HCT116 (cell line): ENCODE measurements around the gene SCYGR7. TPM values are rescaled to one million over a fixed set of nuclear protein-coding genes. Genes with fewer than 3 reads are reported as not detected.

ENCODE experiments used
- ATAC-seq: fragments of 200-7000 bp; cut with Tn5 transposase; 2 replicates; pipeline ENCODE4 v1.9.1; 2020; ENCODE audit warnings: mild to moderate bottlenecking, moderate library complexity
- BruUV-seq: library from RNA; stranded (reverse); fragments of 400-500 nt; replicated peaks from 2 replicates; lab custom pipeline; 2021; lab: Mats Ljungman, UMichigan
- CTCF ChIA-PET: fragments of 300-600 bp; sonication (Branson Sonifier 250); formaldehyde crosslinking; loops from one replicate; lab custom pipeline; 2021; ENCODE audit warnings: antibody characterized with exemption; lab: Charles Lee
- POLR2A ChIA-PET: fragments of 300-600, 350-600 bp; sonication (Branson Sonifier 250); formaldehyde crosslinking; loops from one replicate; lab custom pipeline; 2021; ENCODE audit warnings: antibody characterized with exemption; lab: Charles Lee
- RAD21 ChIA-PET, 2 experiments: fragments of 300-600 bp; sonication (Branson Sonifier 250); formaldehyde crosslinking; loops; one replicate each; lab custom pipeline; 2023; ENCODE audit warnings: low total read pairs in 2 of 2; ENCODE audit not compliant: uncharacterized antibody in 2 of 2, unreplicated experiment in 2 of 2, low non-redundant PET in 1 of 2; lab: Charles Lee
- DNase-seq: peaks from one replicate; pipeline ENCODE4 v3.0.0-alpha.2; 2010; ENCODE audit warnings: low read depth, low spot score
- H2AFZ ChIP-seq: fragments of 200-600 bp; shearing (Covaris generic), sonication (generic); 2 replicates; pipeline ENCODE4 v1.6.1; 2017; ENCODE audit warnings: low read depth, mixed run types, mixed read lengths, antibody characterized with exemption, low read length; ENCODE audit not compliant: poor library complexity, severe bottlenecking
- H3K27ac ChIP-seq: 2 replicates; pipeline ENCODE4 v1.5.1; 2012; ENCODE audit warnings: low read depth, low read length
- H3K27me3 ChIP-seq: fragments of 200-600 bp; sonication (generic); 2 replicates; pipeline ENCODE4 v1.6.1; 2016; ENCODE audit warnings: mixed run types, low read length, mixed read lengths; ENCODE audit not compliant: insufficient read depth
- H3K36me3 ChIP-seq, 2 experiments: fragments of 200-500 bp in 1 of 2; fragments of 200-600 bp in 1 of 2; sonication (Bioruptor generic) in 1 of 2; sonication (generic) in 1 of 2; 2 replicates each; pipeline versions ENCODE4 v1.5.1 to v1.6.1; 2014 to 2016; ENCODE audit warnings: low read length in 2 of 2, inconsistent platforms in 1 of 2, mixed read lengths in 1 of 2, mixed run types in 1 of 2; ENCODE audit not compliant: insufficient read depth in 2 of 2, control insufficient read depth in 1 of 2
- H3K4me1 ChIP-seq, 2 experiments: fragments of 200-600 bp in 1 of 2; sonication (generic) in 1 of 2; 2 replicates each; pipeline versions ENCODE4 v1.5.1 to v1.6.1; 2012 to 2017; ENCODE audit warnings: low read length in 2 of 2, inconsistent platforms in 1 of 2, mild to moderate bottlenecking in 1 of 2, mixed read lengths in 1 of 2, mixed run types in 1 of 2, moderate library complexity in 1 of 2; ENCODE audit not compliant: insufficient read depth in 2 of 2, control insufficient read depth in 1 of 2
- H3K4me2 ChIP-seq: fragments of 200-600 bp; sonication (generic); 2 replicates; pipeline ENCODE4 v1.6.1; 2017; ENCODE audit warnings: mixed run types, low read length, mixed read lengths
- H3K4me3 ChIP-seq, 2 experiments: fragments of 200-600 bp in 1 of 2; sonication (generic) in 1 of 2; replicated peaks in 1 of 2; 2 replicates each; pipeline ENCODE4 v1.5.1; 2011 to 2016; ENCODE audit warnings: low read length in 2 of 2, control low read depth in 1 of 2, low read depth in 1 of 2, mild to moderate bottlenecking in 1 of 2, mixed read lengths in 1 of 2, mixed run types in 1 of 2
- H3K79me2 ChIP-seq: fragments of 200-600 bp; sonication (generic); 2 replicates; pipeline ENCODE4 v1.6.1; 2017; ENCODE audit warnings: mild to moderate bottlenecking, mixed run types, low read length, moderate library complexity, mixed read lengths; ENCODE audit not compliant: insufficient read depth
- H3K9ac ChIP-seq: fragments of 200-600 bp; sonication (generic); 2 replicates; pipeline ENCODE4 v1.6.1; 2016; ENCODE audit warnings: low read length, mixed read lengths
- H3K9me2 ChIP-seq: fragments of 200-600 bp; sonication (generic), shearing (Covaris generic); 2 replicates; pipeline ENCODE4 v1.6.1; 2017; ENCODE audit warnings: mixed run types, mild to moderate bottlenecking, moderate library complexity; ENCODE audit not compliant: insufficient read depth
- H3K9me3 ChIP-seq, 2 experiments: fragments of 200-500 bp in 1 of 2; fragments of 200-600 bp in 1 of 2; sonication (Bioruptor generic) in 1 of 2; sonication (generic) in 1 of 2; 2 replicates each; pipeline ENCODE4 v1.6.1; 2014 to 2017; ENCODE audit warnings: low read length in 2 of 2, mixed read lengths in 2 of 2, inconsistent platforms in 1 of 2, low read depth in 1 of 2, mild to moderate bottlenecking in 1 of 2, mixed run types in 1 of 2, moderate library complexity in 1 of 2; ENCODE audit not compliant: control insufficient read depth in 1 of 2, insufficient read depth in 1 of 2
- H4K20me1 ChIP-seq: fragments of 200-600 bp; sonication (generic), shearing (Covaris generic); 2 replicates; pipeline ENCODE4 v1.6.1; 2017; ENCODE audit warnings: mixed run types, mild to moderate bottlenecking, moderate library complexity; ENCODE audit not compliant: insufficient read depth
- CEBPB ChIP-seq: IDR thresholded peaks from 2 replicates; pipeline ENCODE4 v1.6.1; 2012; ENCODE audit warnings: low read depth
- EGR1 ChIP-seq: IDR thresholded peaks from 2 replicates; pipeline ENCODE4 v1.6.1; 2012; ENCODE audit warnings: low read depth
- EZH2phosphoT487 ChIP-seq: fragments of 200-600 bp; IDR thresholded peaks from 2 replicates; pipeline ENCODE4 v1.6.1; 2018; ENCODE audit warnings: antibody characterized with exemption, borderline replicate concordance
- FOSL1 ChIP-seq: IDR thresholded peaks from 2 replicates; pipeline ENCODE4 v1.6.1; 2012; ENCODE audit warnings: low read depth
- MAX ChIP-seq: IDR thresholded peaks from 2 replicates; pipeline ENCODE4 v1.6.1; 2012
- POLR2A ChIP-seq: IDR thresholded peaks from 2 replicates; pipeline ENCODE4 v1.7.0; 2011; ENCODE audit warnings: borderline replicate concordance; ENCODE audit not compliant: insufficient read depth, insufficient read length; ENCODE audit errors: extremely low read depth
- POLR2AphosphoS5 ChIP-seq: IDR thresholded peaks from 2 replicates; pipeline ENCODE4 v1.6.1; 2011; ENCODE audit warnings: mild to moderate bottlenecking, low read depth, low read length, moderate library complexity
- REST ChIP-seq: IDR thresholded peaks from 2 replicates; pipeline ENCODE4 v1.6.1; 2012; ENCODE audit warnings: low read depth
- SP1 ChIP-seq: IDR thresholded peaks from 2 replicates; pipeline ENCODE4 v1.6.1; 2012; ENCODE audit warnings: low read depth
- SRF ChIP-seq: IDR thresholded peaks from 2 replicates; pipeline ENCODE4 v1.6.1; 2012; ENCODE audit warnings: low read depth
- TCF7L2 ChIP-seq: IDR thresholded peaks from 2 replicates; pipeline ENCODE4 v1.7.0; 2011; ENCODE audit warnings: borderline replicate concordance, inconsistent platforms; ENCODE audit not compliant: insufficient read depth, insufficient read length; ENCODE audit errors: extremely low read depth
- YY1 ChIP-seq: IDR thresholded peaks from 2 replicates; pipeline ENCODE4 v1.6.1; 2011; ENCODE audit warnings: low read length, low read depth, moderate library complexity, mild to moderate bottlenecking; ENCODE audit not compliant: insufficient replicate concordance; ENCODE audit errors: extremely low read depth
- ZFX ChIP-seq: fragments of 450-650 bp; IDR thresholded peaks from 2 replicates; pipeline ENCODE4 v1.6.1; 2017
- intact Hi-C: fragments of 100-400 bp; cut with micrococcal nuclease; formaldehyde crosslinking; loops from 2 replicates; pipeline ENCODE4 v1.10.0; 2022
- total RNA-seq: library from RNA; stranded (reverse); gene quantifications from one replicate; pipeline ENCODE4 v1.2.1, GENCODE V29; 2021; ENCODE audit not compliant: unreplicated experiment

Gene SCYGR7
- total RNA-seq, 1 experiment from 2014 or later: not detected

GRCh38 chr2:227716501-227716900 lies 11.6 kb upstream of the SCYGR7 start (continued):
- TF ChIP-seq MAX: no peak

GRCh38 chr2:227717687-227718567 lies 10.2 kb upstream of the SCYGR7 start, which contains the start of gene SLC19A3:
Gene SLC19A3 (minus strand): TSS chr2:227718028. CDS start chr2:227702318, 15,710 bp downstream.
- TF ChIP-seq SRF: no peak
- TF ChIP-seq EGR1: no peak
- TF ChIP-seq POLR2A: no peak
- TF ChIP-seq CEBPB: no peak
- no peak for TF ChIP-seq YY1
- no peak for TF ChIP-seq REST
- TF ChIP-seq EZH2phosphoT487: no peak
- no peak for TF ChIP-seq SP1
- TF ChIP-seq POLR2AphosphoS5: no peak
- TF ChIP-seq TCF7L2: no peak
- TF ChIP-seq FOSL1: no peak
- no peak for TF ChIP-seq ZFX
- Histone ChIP-seq H3K79me2 (no peaks in the 10 kb centered on the region), H4K20me1 (no peaks in the 10 kb centered on the region), H3K9me3 (no peaks in the 10 kb centered on the region), H3K4me3 (no peak within 1 kb of the TSS), H3K4me2 (no peak within 1 kb of the TSS), H3K27ac (no peak within 1 kb of the TSS), H3K4me1 (no peaks in the 10 kb centered on the region), H3K36me3 (no peaks in the 10 kb centered on the region), H3K9me2 (no peaks in the 10 kb centered on the region), H2AFZ (no peak within 1 kb of the TSS), H3K9ac (no peak within 1 kb of the TSS), H3K27me3 (no peaks in the 10 kb centered on the region)
- no TSS peak for BruUV-seq
- DNase-seq: no peak
- CTCF ChIA-PET: no interaction called here
- ATAC-seq: no peak
- POLR2A ChIA-PET: no interaction called here
- RAD21 ChIA-PET: no interaction called here
- intact Hi-C loops: no loop called here
